ENCODE results near the gene RNF157.

DNA sequence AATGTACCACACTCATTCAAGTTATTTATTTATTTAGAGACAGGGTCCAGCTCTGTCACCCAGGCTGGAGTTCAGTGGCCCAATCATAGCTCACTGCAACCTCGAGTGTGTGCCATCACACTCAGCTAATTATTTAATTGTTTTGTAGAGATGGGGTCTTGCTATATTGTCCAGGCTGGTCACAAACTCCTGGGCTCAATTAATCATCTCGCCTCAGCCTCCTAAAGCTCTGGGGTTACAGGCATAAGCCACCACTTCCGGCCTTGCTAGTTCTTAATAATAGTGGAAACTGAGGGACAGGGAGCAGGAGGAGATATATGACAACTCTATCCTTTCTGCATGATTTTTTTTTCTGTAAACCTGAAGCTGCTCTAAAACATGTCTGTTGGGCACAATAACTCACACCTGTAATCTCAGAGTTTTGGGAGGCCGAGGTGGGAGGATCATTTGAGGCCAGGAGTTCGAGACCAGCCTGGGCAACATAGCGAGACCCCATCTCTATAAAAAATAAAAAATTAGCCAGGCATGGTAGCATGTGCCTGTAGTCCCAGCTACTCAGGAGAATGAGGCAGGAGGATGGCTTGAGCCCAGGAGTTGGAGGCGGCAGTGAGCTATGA, 125.0 kb downstream of the RNF157 start:
- no peak for TF ChIP-seq TCF3 (IDR thresholded peaks at IDR 0.05; ENCODE audit: borderline replicate concordance, insufficient read depth, low read depth, low read length)
- no peak for TF ChIP-seq POU2F2 (IDR thresholded peaks at IDR 0.05; ENCODE audit: borderline replicate concordance, low read depth, low read length)
- TF ChIP-seq, protein P1, sequence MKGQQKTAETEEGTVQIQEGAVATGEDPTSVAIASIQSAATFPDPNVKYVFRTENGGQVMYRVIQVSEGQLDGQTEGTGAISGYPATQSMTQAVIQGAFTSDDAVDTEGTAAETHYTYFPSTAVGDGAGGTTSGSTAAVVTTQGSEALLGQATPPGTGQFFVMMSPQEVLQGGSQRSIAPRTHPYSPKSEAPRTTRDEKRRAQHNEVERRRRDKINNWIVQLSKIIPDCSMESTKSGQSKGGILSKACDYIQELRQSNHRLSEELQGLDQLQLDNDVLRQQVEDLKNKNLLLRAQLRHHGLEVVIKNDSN (IDR thresholded peaks at IDR 0.05; ENCODE audit: borderline replicate concordance, extremely low read length, insufficient read depth, low read depth, low read length): no peak
- TF ChIP-seq EZH2 (IDR thresholded peaks at IDR 0.05; ENCODE audit: borderline replicate concordance, control insufficient read depth, low read depth, low read length): no peak
- TF ChIP-seq NRF1 (conservative IDR thresholded peaks at IDR 0.05; ENCODE audit: low read depth, low read length): no peak
- TF ChIP-seq SIN3A (IDR thresholded peaks at IDR 0.05; ENCODE audit: low read depth, low read length): no peak
- TF ChIP-seq, protein P2, sequence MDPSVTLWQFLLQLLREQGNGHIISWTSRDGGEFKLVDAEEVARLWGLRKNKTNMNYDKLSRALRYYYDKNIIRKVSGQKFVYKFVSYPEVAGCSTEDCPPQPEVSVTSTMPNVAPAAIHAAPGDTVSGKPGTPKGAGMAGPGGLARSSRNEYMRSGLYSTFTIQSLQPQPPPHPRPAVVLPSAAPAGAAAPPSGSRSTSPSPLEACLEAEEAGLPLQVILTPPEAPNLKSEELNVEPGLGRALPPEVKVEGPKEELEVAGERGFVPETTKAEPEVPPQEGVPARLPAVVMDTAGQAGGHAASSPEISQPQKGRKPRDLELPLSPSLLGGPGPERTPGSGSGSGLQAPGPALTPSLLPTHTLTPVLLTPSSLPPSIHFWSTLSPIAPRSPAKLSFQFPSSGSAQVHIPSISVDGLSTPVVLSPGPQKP (IDR thresholded peaks at IDR 0.05; ENCODE audit: low read depth, low read length): no peak
- no peak for TF ChIP-seq SREBF2 (IDR thresholded peaks at IDR 0.05; ENCODE audit: low read length)
- TF ChIP-seq, protein P3, sequence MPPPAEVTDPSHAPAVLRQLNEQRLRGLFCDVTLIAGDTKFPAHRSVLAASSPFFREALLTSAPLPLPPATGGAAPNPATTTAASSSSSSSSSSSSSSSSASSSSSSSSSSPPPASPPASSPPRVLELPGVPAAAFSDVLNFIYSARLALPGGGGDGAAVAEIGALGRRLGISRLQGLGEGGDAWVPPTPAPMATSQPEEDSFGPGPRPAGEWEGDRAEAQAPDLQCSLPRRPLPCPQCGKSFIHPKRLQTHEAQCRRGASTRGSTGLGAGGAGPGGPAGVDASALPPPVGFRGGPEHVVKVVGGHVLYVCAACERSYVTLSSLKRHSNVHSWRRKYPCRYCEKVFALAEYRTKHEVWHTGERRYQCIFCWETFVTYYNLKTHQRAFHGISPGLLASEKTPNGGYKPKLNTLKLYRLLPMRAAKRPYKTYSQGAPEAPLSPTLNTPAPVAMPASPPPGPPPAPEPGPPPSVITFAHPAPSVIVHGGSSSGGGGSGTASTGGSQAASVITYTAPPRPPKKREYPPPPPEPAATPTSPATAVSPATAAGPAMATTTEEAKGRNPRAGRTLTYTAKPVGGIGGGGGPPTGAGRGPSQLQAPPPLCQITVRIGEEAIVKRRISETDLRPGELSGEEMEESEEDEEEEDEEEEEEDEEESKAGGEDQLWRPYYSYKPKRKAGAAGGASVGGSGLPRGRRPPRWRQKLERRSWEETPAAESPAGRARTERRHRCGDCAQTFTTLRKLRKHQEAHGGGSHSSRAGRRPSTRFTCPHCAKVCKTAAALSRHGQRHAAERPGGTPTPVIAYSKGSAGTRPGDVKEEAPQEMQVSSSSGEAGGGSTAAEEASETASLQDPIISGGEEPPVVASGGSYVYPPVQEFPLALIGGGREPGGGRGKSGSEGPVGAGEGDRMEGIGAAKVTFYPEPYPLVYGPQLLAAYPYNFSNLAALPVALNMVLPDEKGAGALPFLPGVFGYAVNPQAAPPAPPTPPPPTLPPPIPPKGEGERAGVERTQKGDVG (CRISPR knock-in tag; IDR thresholded peaks at IDR 0.05): no peak

Measured in GM12878 (cell line).